Endothelial cell of umbilical vein (primary cell): ENCODE results near the gene CEMP1. TPM values are rescaled to one million over a fixed set of nuclear protein-coding genes. Genes with fewer than 3 reads are reported as not detected.

Experiments
- BruUV-seq: library from RNA; stranded (reverse); fragments of 400-500 nt; replicated peaks from 2 replicates; lab custom pipeline; 2021; lab: Mats Ljungman, UMichigan
- CTCF ChIA-PET: fragments of 300-600, 350-600 bp; sonication (Branson Sonifier 250); formaldehyde crosslinking; loops from one replicate; lab custom pipeline; 2021; ENCODE audit warnings: antibody characterized with exemption, inconsistent platforms; lab: Charles Lee
- POLR2A ChIA-PET: fragments of 300-600, 350-600 bp; sonication (Branson Sonifier 250); formaldehyde crosslinking; loops from one replicate; lab custom pipeline; 2021; ENCODE audit warnings: antibody characterized with exemption, inconsistent platforms; lab: Charles Lee
- DNase-seq: peaks from one replicate; pipeline ENCODE4 v3.0.0-alpha.2; 2011; ENCODE audit warnings: low read depth, low spot score
- FAIRE-seq: peaks from 2 replicates; lab custom pipeline; 2011; peaks lifted over from hg19 to GRCh38; lab: Jason Lieb, UNC
- H2AFZ ChIP-seq: 2 replicates; pipeline ENCODE4 v1.6.0; 2012; ENCODE audit warnings: low read depth, low read length, control low read depth, inconsistent platforms
- H3K27ac ChIP-seq: 2 replicates; pipeline ENCODE4 v1.5.1; 2011; ENCODE audit warnings: low read depth, mild to moderate bottlenecking, control low read depth, low read length, moderate library complexity; ENCODE audit not compliant: insufficient read depth
- H3K27me3 ChIP-seq, 2 experiments: 2 replicates each; pipeline versions ENCODE4 v1.6.0 to v1.6.1; 2011; ENCODE audit warnings: low read length in 2 of 2, mixed read lengths in 1 of 2; ENCODE audit not compliant: control insufficient read depth in 2 of 2, insufficient read depth in 2 of 2
- H3K36me3 ChIP-seq, 2 experiments: 2 replicates in 1 of 2; 3 replicates in 1 of 2; pipeline ENCODE4 v1.5.1; 2011; ENCODE audit warnings: low read length in 2 of 2, mild to moderate bottlenecking in 1 of 2, moderate library complexity in 1 of 2; ENCODE audit not compliant: control insufficient read depth in 2 of 2, insufficient read depth in 2 of 2; ENCODE audit errors: extremely low read depth in 1 of 2
- H3K4me1 ChIP-seq: 3 replicates; pipeline ENCODE4 v1.5.1; 2011; ENCODE audit warnings: mild to moderate bottlenecking, low read length; ENCODE audit not compliant: control insufficient read depth, insufficient read depth; ENCODE audit errors: extremely low read depth
- H3K4me2 ChIP-seq: 2 replicates; pipeline ENCODE4 v1.6.1; 2011; ENCODE audit warnings: low read length, control low read depth, mixed read lengths; ENCODE audit not compliant: insufficient read depth
- H3K4me3 ChIP-seq, 3 experiments: fragments of 200-600 bp in 1 of 3; sonication (generic), shearing (Covaris generic) in 1 of 3; replicated peaks in 1 of 3; 2 replicates each; pipeline ENCODE4 v1.5.1; 2011 to 2016; ENCODE audit warnings: control low read depth in 3 of 3, low read length in 3 of 3, mild to moderate bottlenecking in 2 of 3, inconsistent platforms in 1 of 3, low read depth in 1 of 3, moderate library complexity in 1 of 3; ENCODE audit not compliant: insufficient read depth in 1 of 3
- H3K79me2 ChIP-seq: 2 replicates; pipeline ENCODE4 v1.6.0; 2012; ENCODE audit warnings: low read length, inconsistent platforms; ENCODE audit not compliant: control insufficient read depth, insufficient read depth
- H3K9ac ChIP-seq: replicated peaks from 2 replicates; pipeline ENCODE3; 2011; ENCODE audit warnings: low read length, control low read depth; ENCODE audit not compliant: insufficient read depth; ENCODE audit errors: extremely low read depth
- H3K9me1 ChIP-seq: replicated peaks from 3 replicates; pipeline ENCODE4 v1.6.0; 2011; ENCODE audit warnings: mild to moderate bottlenecking, low read length; ENCODE audit not compliant: control insufficient read depth, insufficient read depth; ENCODE audit errors: extremely low read depth
- H3K9me3 ChIP-seq: replicated peaks from 2 replicates; pipeline ENCODE4 v1.5.1; 2012; ENCODE audit warnings: low read length, inconsistent platforms; ENCODE audit not compliant: control insufficient read depth, insufficient read depth
- H4K20me1 ChIP-seq: replicated peaks from 2 replicates; pipeline ENCODE3; 2011; ENCODE audit warnings: mild to moderate bottlenecking, low read length; ENCODE audit not compliant: control insufficient read depth, insufficient read depth; ENCODE audit errors: extremely low read depth
- EZH2 ChIP-seq: IDR thresholded peaks from 2 replicates; pipeline ENCODE4 v1.6.1; 2012; ENCODE audit warnings: borderline replicate concordance, low read depth, mild to moderate bottlenecking, moderate library complexity, low read length, inconsistent platforms; ENCODE audit not compliant: severe bottlenecking
- FOS ChIP-seq: IDR thresholded peaks from 2 replicates; pipeline ENCODE4 v1.6.1; 2011; ENCODE audit warnings: mild to moderate bottlenecking, low read length, moderate library complexity, borderline replicate concordance; ENCODE audit not compliant: insufficient read depth
- GATA2 ChIP-seq: IDR thresholded peaks from 2 replicates; pipeline ENCODE4 v1.7.0; 2011; ENCODE audit warnings: low read depth, mild to moderate bottlenecking, moderate library complexity, mixed read lengths, low read length; ENCODE audit not compliant: insufficient read length, insufficient read depth
- JUN ChIP-seq: IDR thresholded peaks from 2 replicates; pipeline ENCODE4 v1.6.1; 2011; ENCODE audit warnings: borderline replicate concordance, low read depth; ENCODE audit not compliant: insufficient read length, insufficient read depth
- MYC ChIP-seq: IDR thresholded peaks from one replicate; pipeline ENCODE4 v1.6.1; 2011; ENCODE audit warnings: mild to moderate bottlenecking, low read depth, low read length
- POLR2A ChIP-seq: IDR thresholded peaks from 2 replicates; pipeline ENCODE4 v1.6.1; 2012; ENCODE audit warnings: low read depth, mild to moderate bottlenecking, control low read depth, low read length
- POLR2AphosphoS5 ChIP-seq: IDR thresholded peaks from 2 replicates; pipeline ENCODE4 v1.6.1; 2012; ENCODE audit warnings: low read depth, mild to moderate bottlenecking, control low read depth, low read length, moderate library complexity; ENCODE audit not compliant: insufficient read depth
- dilution Hi-C: fragments of 300-500 bp; cut with MboI; formaldehyde crosslinking; loops from one replicate; pipeline ENCODE4 v1.15.0; 2019; ENCODE audit warnings: low sequenced_read_pairs; ENCODE audit not compliant: extremely low pct_ligation_motif_present
- intact Hi-C: fragments of 100-400 bp; cut with micrococcal nuclease; formaldehyde crosslinking; loops from one replicate; pipeline ENCODE4 v1.10.0; 2022
- polyA plus RNA-seq, 4 experiments: library from polyadenylated mRNA; depleted of rRNA in 3 of 4; stranded (reverse) in 3 of 4; unstranded in 1 of 4; fragments of >200 nt; gene quantifications; 2 replicates each; pipeline versions ENCODE4 v1.2.1 to v1.2.3, GENCODE V29; 2011 to 2012; ENCODE audit warnings: missing spikeins in 1 of 4
- total RNA-seq: library from RNA; stranded (reverse); gene quantifications from 2 replicates; pipeline ENCODE4 v1.2.3, GENCODE V29; 2021
- TF ChIP-seq, protein P1 (sequence below), 2 donors: IDR thresholded peaks; 1 replicate in 1 of 2; 2 replicates in 1 of 2; pipeline ENCODE4 v1.5.1; 2011; ENCODE audit warnings: low read length in 2 of 2, mild to moderate bottlenecking in 2 of 2, moderate library complexity in 2 of 2, control low read depth in 1 of 2, inconsistent platforms in 1 of 2, low read depth in 1 of 2; ENCODE audit not compliant: insufficient read depth in 1 of 2; ENCODE audit errors: extremely low read depth in 1 of 2
- TF ChIP-seq, protein P2 (sequence below): IDR thresholded peaks from 2 replicates; pipeline ENCODE4 v1.6.1; 2011; ENCODE audit not compliant: insufficient read depth, insufficient read length

Gene CEMP1
- total and polyA plus RNA-seq, 2 donors (not counting 3 experiments of a cell fraction or from before 2014, with no cell fraction given): not detected

DNA sequence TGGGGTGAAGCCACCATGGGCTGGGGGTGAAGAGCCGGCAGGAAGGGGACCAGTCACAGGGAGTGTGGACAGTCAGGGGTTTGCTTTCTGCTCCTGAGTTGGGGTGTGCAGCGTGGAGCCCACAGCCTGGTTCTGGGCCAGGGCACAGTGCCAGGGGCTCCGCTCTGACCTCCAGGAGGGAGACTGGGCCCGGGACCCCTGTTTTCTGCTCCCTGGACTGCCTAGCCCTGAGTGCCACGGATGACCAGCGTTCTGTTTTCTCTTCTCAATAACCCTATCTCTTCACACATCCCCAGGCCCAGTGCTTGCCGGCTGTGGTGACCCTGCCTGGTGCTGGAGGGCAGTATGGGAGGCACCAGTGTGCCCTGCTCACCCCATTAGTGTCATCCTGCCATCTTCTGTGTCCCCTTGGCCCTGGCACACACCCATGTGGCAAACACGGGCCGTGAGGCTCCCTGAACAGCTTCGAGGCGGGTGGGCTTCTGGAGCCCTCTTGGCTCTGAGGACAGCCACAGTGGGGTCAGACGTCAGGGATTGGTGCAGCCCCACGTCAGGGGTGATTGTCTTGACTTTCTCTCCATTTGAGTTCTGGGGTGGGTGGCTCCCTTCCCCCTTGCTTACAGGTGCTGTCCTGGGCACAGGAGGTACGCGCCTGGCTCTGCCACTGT lies 1.1 kb downstream of the CEMP1 start:
- Histone ChIP-seq H4K20me1 (no peaks in the 10 kb centered on the region), H3K27me3 (no peaks in the 10 kb centered on the region), H3K9me3 (no peaks in the 10 kb centered on the region), H3K9me1 (no peaks in the 10 kb centered on the region), H3K4me1 (peaks cover 13% of the 10 kb centered on the region), H3K4me3 (no peak overlapping the region), H3K9ac (no peak overlapping the region), H3K4me2 (no peak overlapping the region), H3K27ac (no peak overlapping the region), H2AFZ (no peak overlapping the region), H3K79me2 (no peaks in the 10 kb centered on the region), H3K36me3 (peaks cover 2 to 30% of the 10 kb centered on the region in 2 experiments)
- ChIA-PET POLR2A (no interaction called here), CTCF (no interaction called here)
- intact Hi-C loops (no loop called here), dilution Hi-C loops (no loop called here)
- TF ChIP-seq EZH2: no peak
- no peak for TF ChIP-seq POLR2AphosphoS5
- TF ChIP-seq POLR2A: no peak
- TF ChIP-seq, protein P1, sequence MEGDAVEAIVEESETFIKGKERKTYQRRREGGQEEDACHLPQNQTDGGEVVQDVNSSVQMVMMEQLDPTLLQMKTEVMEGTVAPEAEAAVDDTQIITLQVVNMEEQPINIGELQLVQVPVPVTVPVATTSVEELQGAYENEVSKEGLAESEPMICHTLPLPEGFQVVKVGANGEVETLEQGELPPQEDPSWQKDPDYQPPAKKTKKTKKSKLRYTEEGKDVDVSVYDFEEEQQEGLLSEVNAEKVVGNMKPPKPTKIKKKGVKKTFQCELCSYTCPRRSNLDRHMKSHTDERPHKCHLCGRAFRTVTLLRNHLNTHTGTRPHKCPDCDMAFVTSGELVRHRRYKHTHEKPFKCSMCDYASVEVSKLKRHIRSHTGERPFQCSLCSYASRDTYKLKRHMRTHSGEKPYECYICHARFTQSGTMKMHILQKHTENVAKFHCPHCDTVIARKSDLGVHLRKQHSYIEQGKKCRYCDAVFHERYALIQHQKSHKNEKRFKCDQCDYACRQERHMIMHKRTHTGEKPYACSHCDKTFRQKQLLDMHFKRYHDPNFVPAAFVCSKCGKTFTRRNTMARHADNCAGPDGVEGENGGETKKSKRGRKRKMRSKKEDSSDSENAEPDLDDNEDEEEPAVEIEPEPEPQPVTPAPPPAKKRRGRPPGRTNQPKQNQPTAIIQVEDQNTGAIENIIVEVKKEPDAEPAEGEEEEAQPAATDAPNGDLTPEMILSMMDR (IDR thresholded peaks at IDR 0.05; ENCODE audit: extremely low read depth in 1 of 2, insufficient read depth in 1 of 2, low read depth in 1 of 2, low read length in 2 of 2): no peak
- TF ChIP-seq GATA2: no peak
- TF ChIP-seq MYC: no peak
- TF ChIP-seq FOS: no peak
- TF ChIP-seq, protein P2, sequence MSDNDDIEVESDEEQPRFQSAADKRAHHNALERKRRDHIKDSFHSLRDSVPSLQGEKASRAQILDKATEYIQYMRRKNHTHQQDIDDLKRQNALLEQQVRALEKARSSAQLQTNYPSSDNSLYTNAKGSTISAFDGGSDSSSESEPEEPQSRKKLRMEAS: no peak
- TF ChIP-seq JUN: no peak
- DNase-seq: no peak
- no peak for FAIRE-seq
- BruUV-seq: no TSS peak
